Stimulated activated CD4-positive, alpha-beta T cell treated with anti-CD3 and anti-CD28 coated beads, TNF-alpha, amount 100 ng/mL, for 24 hours (primary cell): ENCODE results near the gene MYO18B.

Experiments used
- DNase-seq, 3 experiments: peaks; one replicate each; pipeline ENCODE4 v3.0.0-alpha.2; 2020; ENCODE audit warnings: low read depth in 3 of 3

MYO18B gene

GRCh38 chr22:25777411-25777810 lies 35.4 kb downstream of the MYO18B start:
- DNase-seq: no peak

GRCh38 chr22:25777870-25778269 lies 35.9 kb downstream of the MYO18B start:
- no peak for DNase-seq

GRCh38 chr22:25779426-25779825 lies 37.4 kb downstream of the MYO18B start:
- no peak for DNase-seq

DNA sequence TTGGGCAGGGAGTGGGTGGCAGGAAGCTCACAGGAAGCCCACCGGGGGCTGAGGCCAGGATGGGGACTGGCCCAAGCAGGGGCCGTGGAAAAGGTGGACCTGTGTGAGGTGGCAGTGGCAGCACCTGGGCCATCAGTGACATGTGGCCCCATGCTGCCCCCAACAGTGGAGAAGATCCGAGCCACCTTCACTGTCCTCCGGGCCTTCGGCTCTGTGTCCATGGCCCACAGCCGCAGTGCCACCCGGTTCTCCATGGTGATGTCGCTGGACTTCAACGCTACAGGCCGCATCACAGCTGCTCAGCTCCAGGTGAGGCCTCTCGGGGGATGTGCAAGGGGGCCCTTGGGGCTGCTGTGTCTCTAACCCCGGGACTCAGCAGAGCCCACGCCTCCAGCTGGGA lies 37.9 kb downstream of the MYO18B start:
- DNase-seq: no peak

GRCh38 chr22:25780673-25781072 lies 38.7 kb downstream of the MYO18B start:
- no peak for DNase-seq

DNA sequence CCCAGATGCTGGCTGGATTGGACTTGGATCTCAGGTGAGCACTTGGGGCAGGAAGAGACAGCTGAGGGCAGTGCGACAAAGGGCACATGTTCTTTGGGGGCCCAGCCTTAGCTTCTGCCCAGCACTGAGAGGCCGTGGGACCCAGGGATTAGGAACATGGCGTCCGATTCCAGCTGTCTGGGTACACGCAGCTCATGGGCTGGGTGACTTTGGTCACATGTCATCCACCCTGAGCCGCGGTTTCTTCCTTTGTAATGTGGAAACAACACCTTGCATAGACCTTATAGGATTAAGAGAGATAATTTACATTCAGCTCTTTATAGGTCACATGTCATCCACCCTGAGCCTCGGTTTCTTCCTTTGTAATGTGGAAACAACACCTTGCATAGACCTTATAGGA lies 39.8 kb downstream of the MYO18B start:
- no peak for DNase-seq

- no peak for DNase-seq
Measured at GRCh38 chr22:25782831-25783230, 40.8 kb downstream of the MYO18B start.

- no peak for DNase-seq
Measured at GRCh38 chr22:25783856-25784255, 41.9 kb downstream of the MYO18B start.

GRCh38 chr22:25786165-25786564 lies 44.2 kb downstream of the MYO18B start:
- no peak for DNase-seq

DNA sequence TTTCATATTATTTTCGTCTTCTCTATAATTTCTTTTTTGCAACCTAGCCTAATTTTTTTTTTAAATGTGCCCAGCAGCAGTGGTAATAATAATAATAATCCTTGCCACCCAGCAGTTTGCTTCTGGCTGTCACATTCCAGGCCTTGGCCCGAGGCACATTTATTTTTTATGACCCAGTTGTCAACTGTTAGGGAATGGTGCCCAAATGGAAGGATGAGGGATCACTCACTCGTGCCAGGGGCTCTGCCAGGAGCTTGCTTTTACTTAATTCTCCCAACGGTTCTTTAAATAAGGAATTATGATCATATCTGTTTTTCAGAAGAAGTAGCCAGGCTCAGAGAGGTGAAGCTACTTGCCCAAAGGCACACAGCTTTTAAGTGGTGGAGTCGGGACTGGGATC lies 49.6 kb downstream of the MYO18B start:
- DNase-seq: no peak

- DNase-seq: no peak
Measured at GRCh38 chr22:25795478-25795877, 53.5 kb downstream of the MYO18B start.

- DNase-seq: no peak
Measured at GRCh38 chr22:25797498-25798290, 55.7 kb downstream of the MYO18B start.

DNA sequence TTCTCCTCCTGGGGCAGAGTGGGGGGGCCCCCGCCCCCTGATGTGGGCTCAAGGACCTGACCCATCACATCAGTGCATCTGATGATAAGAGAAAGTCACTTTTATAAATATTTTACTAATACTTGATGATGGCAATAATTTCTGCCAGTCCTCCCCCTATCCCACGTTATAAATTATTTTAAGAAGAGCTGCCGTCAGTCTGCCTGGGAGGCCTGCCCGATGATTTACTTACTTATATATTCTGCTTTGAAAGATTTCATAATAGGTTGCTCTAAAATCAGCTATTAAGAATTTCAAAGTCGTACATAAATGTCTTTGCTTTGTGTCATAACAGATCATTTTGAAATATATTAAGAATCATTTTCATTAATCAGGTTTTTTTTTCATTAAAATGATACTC lies 58.8 kb downstream of the MYO18B start:
- no peak for DNase-seq

DNA sequence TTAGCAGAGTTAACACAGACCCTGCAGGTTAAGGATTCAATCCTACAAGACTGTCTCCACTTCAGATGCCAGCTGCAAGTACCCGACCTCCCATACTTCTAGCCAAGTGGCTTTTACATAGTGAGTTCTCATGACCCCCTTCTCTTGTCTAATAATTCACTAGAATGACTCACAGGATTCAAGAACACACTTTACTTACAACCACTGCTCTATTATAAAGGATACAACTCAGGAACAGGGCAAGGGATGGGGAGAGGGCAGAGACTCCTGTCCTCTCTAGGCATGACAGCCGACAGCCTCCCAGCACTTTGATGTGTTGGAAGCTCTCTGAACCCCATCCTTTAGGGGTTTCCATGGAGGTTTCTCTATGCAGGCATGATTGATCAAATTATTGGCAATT lies 60.0 kb downstream of the MYO18B start:
- no peak for DNase-seq

GRCh38 chr22:25804676-25805075 lies 62.7 kb downstream of the MYO18B start:
- DNase-seq: no peak

GRCh38 chr22:25806579-25806978 lies 64.6 kb downstream of the MYO18B start:
- DNase-seq: no peak

DNA sequence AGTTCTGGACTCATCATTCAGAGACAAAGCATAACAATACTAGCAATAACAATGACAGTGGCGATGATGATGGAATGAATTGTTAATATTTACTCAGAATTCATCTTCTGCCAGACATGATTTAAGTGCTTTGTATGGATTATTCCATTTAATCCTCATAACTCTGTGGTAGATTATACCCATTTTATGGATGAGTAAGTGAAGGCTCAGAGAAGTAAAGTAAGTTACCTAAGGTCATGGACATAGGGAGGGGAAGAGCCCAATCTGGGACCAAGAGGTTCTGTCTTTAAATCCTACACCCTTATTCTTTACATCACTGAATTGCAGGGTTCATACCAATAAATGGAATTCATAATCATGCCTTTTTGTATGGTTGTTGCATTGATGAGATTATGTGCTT lies 72.7 kb downstream of the MYO18B start:
- no peak for DNase-seq

DNA sequence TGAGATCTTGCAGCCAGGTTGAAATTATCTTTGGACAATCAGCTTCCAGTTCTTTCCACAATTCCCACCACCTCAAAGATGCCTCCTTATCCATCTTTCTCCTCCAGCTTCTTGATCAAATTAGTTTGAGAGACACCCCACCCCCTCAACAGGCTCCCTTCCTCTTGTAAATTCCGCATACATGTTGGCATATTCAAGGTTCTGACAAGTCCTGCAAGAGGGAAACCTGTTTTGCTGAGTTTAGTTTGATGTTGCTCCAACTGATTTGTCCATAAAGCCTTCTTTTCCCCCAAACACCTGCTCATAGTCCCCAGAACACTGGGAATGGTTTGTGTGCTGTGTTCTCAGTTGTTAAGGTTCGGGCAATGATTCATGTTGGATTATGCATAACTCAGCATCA lies 73.6 kb downstream of the MYO18B start:
- no peak for DNase-seq

GRCh38 chr22:25816522-25817059 lies 74.6 kb downstream of the MYO18B start:
- DNase-seq: no peak

- no peak for DNase-seq
Measured at GRCh38 chr22:25817092-25817943, 75.3 kb downstream of the MYO18B start.

DNA sequence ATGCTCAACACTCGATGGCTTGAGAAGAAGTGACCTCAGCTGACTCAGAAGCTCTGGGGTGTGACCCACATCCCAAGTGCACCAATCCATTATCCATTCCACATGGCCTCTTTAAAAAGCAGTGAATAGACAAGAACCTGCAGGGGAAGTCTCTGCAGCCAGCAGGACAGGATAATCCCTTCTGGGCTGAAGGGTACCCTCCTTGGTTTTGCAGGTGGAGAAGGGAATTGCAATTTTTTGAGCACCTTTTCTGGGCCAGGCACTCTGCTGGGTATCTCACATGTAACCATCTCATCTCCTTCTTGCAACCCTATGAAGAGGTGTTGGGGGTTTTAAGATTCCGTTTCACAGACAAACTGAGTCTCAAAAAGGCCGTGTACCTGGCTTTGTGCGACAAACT lies 76.6 kb downstream of the MYO18B start:
- DNase-seq: no peak

DNA sequence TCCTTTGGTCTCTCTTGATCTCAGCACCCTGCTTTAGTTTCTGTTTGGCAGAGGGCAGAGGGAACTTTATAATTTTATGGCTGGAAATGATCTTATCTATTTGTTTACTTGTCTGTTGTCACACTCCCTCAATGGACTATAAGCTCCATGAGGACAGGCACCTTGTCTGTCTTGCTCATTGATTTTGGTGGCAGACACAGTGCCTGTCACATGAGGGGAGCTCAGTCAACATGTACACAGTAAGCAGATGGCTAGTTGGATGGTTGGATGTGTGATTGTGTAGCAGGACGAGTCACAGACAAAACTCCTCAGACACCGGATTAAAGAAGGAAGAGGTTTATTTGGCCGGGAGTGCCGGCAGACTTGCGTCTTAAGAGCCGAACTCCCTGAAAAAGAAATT lies 80.4 kb downstream of the MYO18B start:
- DNase-seq: no peak

DNA sequence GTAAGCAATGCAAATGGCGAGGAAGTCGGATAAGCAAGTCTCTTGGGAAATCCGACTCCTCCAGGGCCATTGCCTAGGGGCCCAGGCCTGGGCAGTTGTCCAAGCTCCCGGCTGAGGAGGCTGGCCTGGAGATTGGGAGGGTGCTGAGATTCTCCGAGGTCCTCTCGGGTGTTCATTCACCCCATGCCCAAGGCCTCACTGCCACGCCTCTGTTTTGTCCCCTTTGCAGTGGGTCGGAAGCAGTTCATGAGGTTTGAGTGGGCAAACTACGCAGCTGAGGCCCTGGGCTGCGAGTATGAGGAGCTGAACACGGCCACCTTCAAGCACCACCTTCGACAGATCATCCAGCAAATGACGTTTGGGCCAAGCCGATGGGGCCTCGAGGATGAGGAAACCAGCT lies 81.3 kb downstream of the MYO18B start:
- DNase-seq: no peak
